ENCODE results near the gene MAP2K2.
A peak's percentile ranks its signal among the peaks of the same experiment; 100 is the strongest.

The MAP2K2 gene

GRCh38 chr19:4044990-4045465 is 78.9 kb downstream of the MAP2K2 start:
- H3K4me1 ChIP-seq (ENCODE audit: control insufficient read depth, insufficient read depth, low read length): peaks cover 4% of the 10 kb centered on the region
- no peak for DNase-seq (ENCODE audit: low read depth)
- H3K9ac ChIP-seq (ENCODE audit: low read length): no peak overlapping the region
- no peaks in the 10 kb centered on the region for H3K27me3 ChIP-seq (replicated peaks; ENCODE audit: control insufficient read depth, insufficient read depth, low read length)
- peaks cover 32% of the 10 kb centered on the region for H3K36me3 ChIP-seq (ENCODE audit: control insufficient read depth, insufficient read depth, low read length, severe bottlenecking)
- H3K9me3 ChIP-seq (ENCODE audit: control insufficient read depth, low read length): no peaks in the 10 kb centered on the region
- H3K4me3 ChIP-seq (ENCODE audit: low read length): no peak overlapping the region

- no peaks in the 10 kb centered on the region for H3K27me3 ChIP-seq (replicated peaks; ENCODE audit: control insufficient read depth, insufficient read depth, low read length)
- DNase-seq (ENCODE audit: low read depth): no peak
- no peak overlapping the region for H3K4me3 ChIP-seq (ENCODE audit: low read length)
- H3K9ac ChIP-seq (ENCODE audit: low read length): no peak overlapping the region
- H3K36me3 ChIP-seq (ENCODE audit: control insufficient read depth, insufficient read depth, low read length, severe bottlenecking): peaks cover 23% of the 10 kb centered on the region
- peaks cover 4% of the 10 kb centered on the region for H3K4me1 ChIP-seq (ENCODE audit: control insufficient read depth, insufficient read depth, low read length)
- no peaks in the 10 kb centered on the region for H3K9me3 ChIP-seq (ENCODE audit: control insufficient read depth, low read length)
Measured at GRCh38 chr19:4043966-4044715, 79.8 kb downstream of the MAP2K2 start.

GRCh38 chr19:4043401-4043800 is 80.5 kb downstream of the MAP2K2 start:
- no peaks in the 10 kb centered on the region for H3K27me3 ChIP-seq (replicated peaks; ENCODE audit: control insufficient read depth, insufficient read depth, low read length)
- H3K9ac ChIP-seq (ENCODE audit: low read length): no peak overlapping the region
- H3K4me1 ChIP-seq (ENCODE audit: control insufficient read depth, insufficient read depth, low read length): peaks cover 4% of the 10 kb centered on the region
- H3K4me3 ChIP-seq (ENCODE audit: low read length): no peak overlapping the region
- H3K9me3 ChIP-seq (ENCODE audit: control insufficient read depth, low read length): no peaks in the 10 kb centered on the region
- DNase-seq (ENCODE audit: low read depth): no peak
- H3K36me3 ChIP-seq (ENCODE audit: control insufficient read depth, insufficient read depth, low read length, severe bottlenecking): peaks cover 21% of the 10 kb centered on the region

GRCh38 chr19:4042731-4043082 is 81.2 kb downstream of the MAP2K2 start:
- Histone ChIP-seq H3K9me3 (ENCODE audit: control insufficient read depth, low read length) (no peaks in the 10 kb centered on the region), H3K9ac (ENCODE audit: low read length) (peak overlapping the region; percentile 25), H3K4me1 (ENCODE audit: control insufficient read depth, insufficient read depth, low read length) (peaks cover 4% of the 10 kb centered on the region), H3K36me3 (ENCODE audit: control insufficient read depth, insufficient read depth, low read length, severe bottlenecking) (peaks cover 17% of the 10 kb centered on the region), H3K4me3 (ENCODE audit: low read length) (no peak overlapping the region), H3K27me3 (replicated peaks; ENCODE audit: control insufficient read depth, insufficient read depth, low read length) (no peaks in the 10 kb centered on the region)
- DNase-seq (ENCODE audit: low read depth): no peak

GRCh38 chr19:4042064-4042730 is 81.7 kb downstream of the MAP2K2 start:
- Histone ChIP-seq H3K4me3 (ENCODE audit: low read length) (no peak overlapping the region), H3K27me3 (replicated peaks; ENCODE audit: control insufficient read depth, insufficient read depth, low read length) (no peaks in the 10 kb centered on the region), H3K4me1 (ENCODE audit: control insufficient read depth, insufficient read depth, low read length) (peaks cover 4% of the 10 kb centered on the region), H3K9me3 (ENCODE audit: control insufficient read depth, low read length) (no peaks in the 10 kb centered on the region), H3K9ac (ENCODE audit: low read length) (peak overlapping the region; percentile 25), H3K36me3 (ENCODE audit: control insufficient read depth, insufficient read depth, low read length, severe bottlenecking) (peaks cover 22% of the 10 kb centered on the region)
- no peak for DNase-seq (ENCODE audit: low read depth)

Data from adipocyte (in vitro differentiated cells).